ENCODE results near the gene GPATCH4. TPM values are rescaled to one million over a fixed set of nuclear protein-coding genes. Genes with fewer than 3 reads are reported as not detected.
"Not testable (repeated sequence)": the region's sequence is repeated elsewhere in the genome, so short reads cannot be mapped to it uniquely, and the experiment has no call there.

The GPATCH4 gene
- total RNA-seq, 3 donors from 2014 or later = 171 to 190 (median 174) TPM

- DNase-seq (no peak), ATAC-seq (no peak)
- Mint-ChIP-seq H3K9me3 (no peaks in the 10 kb centered on the region), H3K4me1 (ENCODE audit: low read depth) (peaks cover 2% of the 10 kb centered on the region), H3K4me3 (no peak overlapping the region), H3K36me3 (ENCODE audit: insufficient read depth) (no peaks in the 10 kb centered on the region), H3K27me3 (ENCODE audit: low read depth) (peaks cover 60% of the 10 kb centered on the region)
Measured at GRCh38 chr1:156619582-156619955, 18.3 kb upstream of the GPATCH4 start.

DNA sequence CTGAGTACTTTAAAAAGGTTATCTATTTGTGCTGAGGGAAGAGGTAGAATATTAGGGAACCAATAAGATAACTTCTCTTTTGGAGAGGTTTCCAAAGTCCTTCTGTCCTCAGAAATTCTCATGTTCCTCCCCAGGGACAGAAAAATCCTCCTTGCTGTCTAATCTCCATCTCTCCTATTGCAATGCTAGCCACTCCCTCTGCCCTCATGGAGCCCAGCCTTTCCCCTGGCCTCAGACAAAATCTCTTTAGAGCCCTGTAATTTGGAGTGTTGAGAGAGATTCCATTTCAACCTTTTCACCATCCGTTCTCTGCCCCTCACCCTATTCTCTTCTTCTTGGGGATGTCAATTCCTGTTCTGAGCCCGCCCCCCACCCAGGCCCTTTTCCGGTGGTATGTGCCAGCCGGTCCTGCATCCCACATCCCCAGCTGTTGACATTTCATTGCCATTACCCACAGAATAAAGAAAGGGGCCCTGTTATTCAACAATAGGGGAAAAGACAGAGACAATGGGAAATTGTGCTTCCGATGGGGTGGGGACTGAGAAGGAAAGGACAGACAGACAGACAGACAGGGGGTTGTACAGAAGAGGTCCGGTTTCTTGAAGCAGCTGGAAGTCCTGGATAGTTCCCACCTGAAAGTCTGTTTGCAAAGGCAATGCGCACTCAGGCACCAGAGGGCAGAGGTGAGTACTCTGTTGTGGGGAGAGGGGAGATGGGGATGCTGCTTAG lies 17.7 kb upstream of the GPATCH4 start, which contains the start of gene HAPLN2:
Gene HAPLN2 (plus strand): TSS at position 563 of the 729 bp plus-strand sequence. CDS start 4,076 bp downstream, outside the sequence.
- Mint-ChIP-seq H3K27me3 (ENCODE audit: low read depth) (peaks cover 59% of the 10 kb centered on the region), H3K4me3 (no peak within 1 kb of the TSS), H3K9me3 (no peaks in the 10 kb centered on the region), H3K4me1 (ENCODE audit: low read depth) (no peaks in the 10 kb centered on the region), H3K36me3 (ENCODE audit: insufficient read depth) (no peaks in the 10 kb centered on the region)
- DNase-seq (no peak), ATAC-seq (no peak)

GRCh38 chr1:156616463-156616862 lies 15.2 kb upstream of the GPATCH4 start:
- H3K36me3 Mint-ChIP-seq (ENCODE audit: insufficient read depth) = no peaks in the 10 kb centered on the region
- DNase-seq = no peak
- no peaks in the 10 kb centered on the region for H3K4me1 Mint-ChIP-seq (ENCODE audit: low read depth)
- no peak overlapping the region for H3K4me3 Mint-ChIP-seq
- peaks cover 54% of the 10 kb centered on the region for H3K27me3 Mint-ChIP-seq (ENCODE audit: low read depth)
- ATAC-seq = no peak
- no peaks in the 10 kb centered on the region for H3K9me3 Mint-ChIP-seq

- no peak overlapping the region for H3K4me3 Mint-ChIP-seq
- no peaks in the 10 kb centered on the region for H3K4me1 Mint-ChIP-seq (ENCODE audit: low read depth)
- H3K27me3 Mint-ChIP-seq (ENCODE audit: low read depth) = peaks cover 53% of the 10 kb centered on the region
- H3K36me3 Mint-ChIP-seq (ENCODE audit: insufficient read depth) = no peaks in the 10 kb centered on the region
- ATAC-seq (no peak), DNase-seq (no peak)
- no peaks in the 10 kb centered on the region for H3K9me3 Mint-ChIP-seq
Measured at GRCh38 chr1:156615946-156616345, 14.7 kb upstream of the GPATCH4 start.

GRCh38 chr1:156612666-156613065 lies 11.4 kb upstream of the GPATCH4 start:
- Mint-ChIP-seq H3K4me3 (no peak overlapping the region), H3K4me1 (ENCODE audit: low read depth) (peaks cover 11% of the 10 kb centered on the region), H3K36me3 (ENCODE audit: insufficient read depth) (no peaks in the 10 kb centered on the region), H3K27me3 (ENCODE audit: low read depth) (peaks cover 33% of the 10 kb centered on the region), H3K9me3 (no peaks in the 10 kb centered on the region)
- no peak for ATAC-seq
- DNase-seq = no peak

GRCh38 chr1:156610072-156610471 lies 8.8 kb upstream of the GPATCH4 start:
- Mint-ChIP-seq H3K4me1 (ENCODE audit: low read depth) (peaks cover 11% of the 10 kb centered on the region), H3K27me3 (ENCODE audit: low read depth) (peaks cover 19% of the 10 kb centered on the region)
- H3K4me3 Mint-ChIP-seq; ATAC-seq; DNase-seq; H3K9me3 Mint-ChIP-seq; H3K36me3 Mint-ChIP-seq (ENCODE audit: insufficient read depth): not testable (repeated sequence)

- Mint-ChIP-seq H3K4me3 (no peak overlapping the region), H3K36me3 (ENCODE audit: insufficient read depth) (no peaks in the 10 kb centered on the region), H3K4me1 (ENCODE audit: low read depth) (peaks cover 11% of the 10 kb centered on the region), H3K9me3 (no peaks in the 10 kb centered on the region), H3K27me3 (ENCODE audit: low read depth) (peaks cover 17% of the 10 kb centered on the region)
- ATAC-seq (peak; percentile 86 to 89), DNase-seq (peak; percentile 58)
Measured at GRCh38 chr1:156608981-156609380, 7.7 kb upstream of the GPATCH4 start.

GRCh38 chr1:156608036-156608674 lies 6.9 kb upstream of the GPATCH4 start:
- H3K4me3 Mint-ChIP-seq = no peak overlapping the region
- peaks cover 17% of the 10 kb centered on the region for H3K27me3 Mint-ChIP-seq (ENCODE audit: low read depth)
- H3K4me1 Mint-ChIP-seq (ENCODE audit: low read depth) = peaks cover 11% of the 10 kb centered on the region
- ATAC-seq (peak; percentile 96 to 97), DNase-seq (peak; percentile 49)
- no peaks in the 10 kb centered on the region for H3K36me3 Mint-ChIP-seq (ENCODE audit: insufficient read depth)
- no peaks in the 10 kb centered on the region for H3K9me3 Mint-ChIP-seq

DNA sequence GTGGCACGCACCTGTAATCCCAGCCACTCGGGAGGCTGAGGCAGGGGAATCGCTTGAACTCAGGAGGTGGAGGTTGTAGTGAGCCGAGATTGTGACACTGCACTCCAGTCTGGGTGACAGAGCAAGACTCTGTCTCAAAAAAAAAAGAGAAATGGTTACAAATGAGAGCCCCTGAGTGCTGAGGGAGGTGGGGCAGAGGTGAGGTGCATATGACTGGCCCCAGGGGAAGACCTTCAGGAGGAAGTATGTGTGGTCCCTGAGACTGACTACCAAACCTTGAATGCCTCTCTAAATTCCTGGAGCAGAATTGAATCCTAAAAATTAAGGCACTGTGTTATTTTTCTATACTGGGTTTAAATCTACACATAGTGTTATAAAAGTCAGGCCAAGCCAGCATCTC lies 6.1 kb upstream of the GPATCH4 start:
- H3K4me1 Mint-ChIP-seq (ENCODE audit: low read depth) = peaks cover 18% of the 10 kb centered on the region
- not testable (repeated sequence) for H3K36me3 Mint-ChIP-seq (ENCODE audit: insufficient read depth); ATAC-seq; H3K4me3 Mint-ChIP-seq; H3K9me3 Mint-ChIP-seq; DNase-seq
- H3K27me3 Mint-ChIP-seq (ENCODE audit: low read depth) = peaks cover 11% of the 10 kb centered on the region

DNA sequence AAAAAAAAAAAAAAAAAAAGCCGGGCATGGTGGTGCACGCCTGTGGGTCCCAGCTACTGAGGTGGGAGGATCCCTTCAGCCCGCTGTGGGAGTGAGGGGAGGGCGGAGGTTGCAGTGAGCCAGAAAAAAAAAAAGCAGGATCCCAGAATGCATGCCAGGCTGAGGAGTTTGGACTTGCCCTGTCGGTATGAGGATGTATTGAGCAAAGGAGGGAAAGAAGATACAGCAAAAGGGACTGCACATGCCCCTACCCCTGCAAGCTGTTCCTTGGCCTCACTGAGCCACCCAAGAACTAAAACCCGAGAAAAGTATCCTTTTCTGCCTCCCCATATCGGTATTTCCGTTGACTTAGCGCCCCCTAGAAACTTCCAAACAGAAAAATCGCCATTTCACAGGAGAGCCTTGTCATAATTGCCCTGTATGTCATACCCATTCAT lies 1.3 kb upstream of the GPATCH4 start:
- DNase-seq (no peak), ATAC-seq (no peak)
- Mint-ChIP-seq H3K9me3 (no peaks in the 10 kb centered on the region), H3K27me3 (ENCODE audit: low read depth) (no peaks in the 10 kb centered on the region), H3K4me3 (peak overlapping the region; percentile 62), H3K4me1 (ENCODE audit: low read depth) (peaks cover 35% of the 10 kb centered on the region), H3K36me3 (ENCODE audit: insufficient read depth) (peaks cover 17% of the 10 kb centered on the region)

DNA sequence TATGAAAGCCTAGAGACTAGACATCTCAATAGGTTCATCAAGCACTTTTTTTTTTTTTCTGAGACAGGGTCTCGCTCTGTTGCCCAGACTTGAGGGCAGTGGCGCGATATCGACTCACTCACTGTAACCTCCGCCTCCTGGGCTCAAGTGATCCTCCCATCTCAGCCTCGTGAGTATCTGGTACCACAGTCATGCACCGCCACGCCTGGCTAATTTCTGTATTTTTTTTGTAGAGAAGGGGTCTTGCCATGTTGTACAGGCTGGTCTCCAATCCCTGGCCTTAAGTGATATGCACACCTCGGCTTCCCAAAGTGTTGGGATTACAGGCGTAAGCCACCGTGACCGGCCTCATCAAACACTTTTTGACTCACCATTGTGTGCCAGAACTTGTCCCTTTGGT lies 613 bp upstream of the GPATCH4 start:
- Mint-ChIP-seq H3K27me3 (ENCODE audit: low read depth) (no peaks in the 10 kb centered on the region), H3K4me1 (ENCODE audit: low read depth) (peaks cover 35% of the 10 kb centered on the region), H3K36me3 (ENCODE audit: insufficient read depth) (peaks cover 22% of the 10 kb centered on the region), H3K4me3 (peak overlapping the region; percentile 96), H3K9me3 (no peaks in the 10 kb centered on the region)
- DNase-seq = no peak
- peak in 1 of 2 donors; percentile 2 for ATAC-seq

DNA sequence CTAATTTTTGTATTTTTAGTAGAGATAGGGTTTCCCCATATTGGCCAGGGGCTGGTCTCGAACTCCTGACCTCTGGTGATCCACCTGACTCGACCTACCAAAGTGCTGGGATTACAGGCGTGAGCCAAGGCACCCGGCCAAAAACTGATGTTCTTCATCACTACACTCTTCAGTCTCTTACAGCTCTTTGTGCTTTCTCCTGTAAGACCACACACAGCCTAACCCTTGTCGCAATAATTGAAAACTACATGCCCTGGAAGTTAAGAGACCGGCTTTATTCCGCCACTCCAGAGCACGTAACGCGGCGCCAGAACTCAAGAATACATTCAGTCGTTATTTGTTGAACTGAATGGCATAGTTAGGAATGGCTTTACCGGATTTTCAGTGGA lies 552 bp downstream of the GPATCH4 start:
- Mint-ChIP-seq H3K4me1 (ENCODE audit: low read depth) (peaks cover 35% of the 10 kb centered on the region), H3K36me3 (ENCODE audit: insufficient read depth) (peaks cover 29% of the 10 kb centered on the region), H3K27me3 (ENCODE audit: low read depth) (no peaks in the 10 kb centered on the region), H3K9me3 (no peaks in the 10 kb centered on the region), H3K4me3 (peak overlapping the region; percentile 96)
- DNase-seq (no peak), ATAC-seq (peak; percentile 6 to 12)

DNA sequence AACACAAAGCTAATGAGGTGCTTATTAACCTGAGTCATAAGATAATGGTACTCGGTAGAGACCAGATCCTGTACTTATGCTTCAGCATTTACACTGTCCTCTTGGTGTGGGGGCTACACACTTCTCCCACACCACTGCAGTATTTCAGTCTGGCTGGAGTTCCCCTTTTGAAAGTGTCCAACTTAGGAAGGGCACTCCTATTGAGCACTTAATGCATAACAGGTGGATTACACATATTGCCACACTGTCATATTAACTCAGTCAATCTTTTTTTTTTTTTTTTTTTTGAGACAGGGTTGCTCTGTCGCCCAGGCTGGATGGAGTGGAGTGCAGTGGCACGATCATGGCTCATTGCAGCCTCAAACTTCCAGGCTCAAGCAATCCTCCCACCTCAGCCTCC lies 1.5 kb downstream of the GPATCH4 start:
- peaks cover 39% of the 10 kb centered on the region for H3K36me3 Mint-ChIP-seq (ENCODE audit: insufficient read depth)
- peak overlapping the region; percentile 96 for H3K4me3 Mint-ChIP-seq
- H3K27me3 Mint-ChIP-seq (ENCODE audit: low read depth) = no peaks in the 10 kb centered on the region

DNA sequence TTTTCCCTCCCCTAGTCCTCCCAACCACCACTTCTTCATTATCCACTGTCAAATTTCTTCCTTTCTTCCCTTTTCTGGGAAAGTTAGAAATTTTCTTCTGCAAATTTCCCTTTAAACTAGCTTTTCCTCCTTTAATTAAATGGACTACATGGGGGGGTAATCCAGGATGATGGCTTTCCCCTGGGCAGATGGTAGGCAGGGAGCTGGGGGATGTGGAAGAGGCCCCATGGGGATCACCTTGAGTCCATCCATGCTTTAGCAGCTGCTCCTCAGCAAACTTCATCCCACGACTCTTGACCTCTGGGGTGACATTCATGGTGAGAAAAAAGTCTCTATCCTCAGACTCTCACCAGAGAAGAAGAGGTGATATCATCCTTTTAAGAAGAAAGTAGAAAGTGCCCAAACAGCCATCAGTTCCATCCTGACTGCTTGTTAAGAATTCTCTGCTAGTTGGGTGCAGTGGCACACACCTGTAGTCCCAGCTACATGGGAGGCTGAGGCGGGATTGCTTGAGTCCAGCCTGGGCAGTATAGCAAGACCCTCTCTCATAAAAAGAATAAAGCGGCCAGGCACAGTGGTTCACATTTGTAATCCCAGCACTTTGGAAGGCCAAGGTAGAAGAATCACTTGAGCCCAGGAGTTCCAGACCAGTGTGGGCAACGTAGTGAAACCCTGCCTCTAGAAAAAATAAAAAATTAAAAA lies 2.4 kb downstream of the GPATCH4 start:
- no peaks in the 10 kb centered on the region for H3K27me3 Mint-ChIP-seq (ENCODE audit: low read depth)
- ATAC-seq (no peak), DNase-seq (no peak)
- no peak overlapping the region for H3K4me3 Mint-ChIP-seq
- peaks cover 39% of the 10 kb centered on the region for H3K36me3 Mint-ChIP-seq (ENCODE audit: insufficient read depth)
- peaks cover 35% of the 10 kb centered on the region for H3K4me1 Mint-ChIP-seq (ENCODE audit: low read depth)
- H3K9me3 Mint-ChIP-seq = no peaks in the 10 kb centered on the region

More for the DNA sequence above, 1.5 kb downstream of the GPATCH4 start:
- DNase-seq (no peak), ATAC-seq (peak; percentile 51 to 53)
- H3K4me1 Mint-ChIP-seq (ENCODE audit: low read depth) = peaks cover 35% of the 10 kb centered on the region
- H3K9me3 Mint-ChIP-seq = no peaks in the 10 kb centered on the region
